Uterus (tissue), 2 donors: ENCODE measurements around the gene IKZF1.

Experiments
- CTCF ChIP-seq, 4 experiments: fragments of 200-600 bp in 2 of 4; fragments of 450-650 bp in 2 of 4; sonication (generic) in 2 of 4; IDR thresholded peaks; one replicate each; pipeline ENCODE4 v1.5.1; 2016 to 2019; ENCODE audit warnings: antibody characterized with exemption in 4 of 4, mild to moderate bottlenecking in 2 of 4, moderate library complexity in 1 of 4
- POLR2A ChIP-seq, 2 donors: fragments of 450-650 bp; IDR thresholded peaks; one replicate each; pipeline ENCODE4 v1.6.1; 2016; ENCODE audit warnings: antibody characterized with exemption in 2 of 2, mild to moderate bottlenecking in 1 of 2, moderate library complexity in 1 of 2

DNA sequence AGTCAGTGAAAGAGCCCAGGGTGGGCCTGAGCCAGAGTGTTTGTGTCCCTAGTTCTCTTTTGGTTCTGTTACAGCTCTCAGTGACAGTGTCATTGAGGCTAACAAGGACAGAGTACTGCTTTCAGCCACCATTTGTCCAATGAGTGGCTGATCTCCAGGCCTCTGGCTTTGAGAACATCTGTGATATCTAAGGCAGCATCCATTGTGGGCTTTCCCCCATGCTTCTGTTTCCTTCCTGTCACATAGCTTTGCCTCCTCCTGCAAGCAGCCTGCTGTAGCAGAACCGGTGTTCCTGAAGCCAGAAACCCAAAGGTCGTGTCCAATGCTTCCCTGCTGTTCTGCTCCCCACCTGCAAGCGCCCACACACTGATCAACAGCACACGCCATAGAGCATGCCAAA, 68.4 kb downstream of the IKZF1 start:
- TF ChIP-seq CTCF (IDR thresholded peaks at IDR 0.05) (no peak), POLR2A (IDR thresholded peaks at IDR 0.05) (no peak)
